Spinal cord (tissue), 10 donors: Measurements from ENCODE around the gene CRIP2. TPM values are rescaled to one million over a fixed set of nuclear protein-coding genes. Genes with fewer than 3 reads are reported as not detected.

ENCODE experiments used
- DNase-seq, 6 donors: peaks; one replicate each; pipeline versions ENCODE4 v3.0.0 to v3.0.0-alpha.2; 2013 to 2015; ENCODE audit warnings: low spot score in 6 of 6, low read depth in 4 of 6
- H3K27ac ChIP-seq: one replicate; pipeline ENCODE4 v1.5.1; 2013; ENCODE audit warnings: low read depth, low read length, control low read depth
- H3K27me3 ChIP-seq: one replicate; pipeline ENCODE4 v1.6.1; 2013; ENCODE audit warnings: low read length; ENCODE audit not compliant: control insufficient read depth, insufficient read depth
- H3K36me3 ChIP-seq: one replicate; pipeline ENCODE4 v1.6.1; 2013; ENCODE audit warnings: low read length; ENCODE audit not compliant: control insufficient read depth, insufficient read depth
- H3K4me1 ChIP-seq: one replicate; pipeline ENCODE4 v1.6.1; 2013; ENCODE audit warnings: low read length; ENCODE audit not compliant: control insufficient read depth, insufficient read depth
- H3K4me3 ChIP-seq: one replicate; pipeline ENCODE4 v1.5.1; 2013; ENCODE audit warnings: low read depth, low read length, control low read depth
- H3K9me3 ChIP-seq: one replicate; pipeline ENCODE4 v1.6.1; 2013; ENCODE audit warnings: low read length; ENCODE audit not compliant: control insufficient read depth, insufficient read depth
- WGBS: methylation state at CpG from one replicate; pipeline ENCODE4 v1.1.5; 2013; ENCODE audit warnings: missing lambda C conversion rate; ENCODE audit not compliant: insufficient coverage; 5-methylcytosine and 5-hydroxymethylcytosine counted together
- polyA plus RNA-seq, 2 donors: library from polyadenylated mRNA; unstranded; fragments of 120-200 nt; gene quantifications; one replicate each; pipeline ENCODE4 v1.2.1, GENCODE V29; 2013; ENCODE audit not compliant: insufficient read length in 2 of 2
- total RNA-seq, 2 donors: library from RNA; depleted of rRNA in 1 of 2; stranded (reverse); fragments of 120-200 nt in 1 of 2; fragments of >200 nt in 1 of 2; gene quantifications; one replicate each; pipeline versions ENCODE4 v1.2.3 to v1.2.4, GENCODE V29; 2013 to 2014
- donor health status: healthy.

CRIP2 gene
- total and polyA plus RNA-seq, 4 donors, result 59.0 to 334 (median 209) TPM

DNA sequence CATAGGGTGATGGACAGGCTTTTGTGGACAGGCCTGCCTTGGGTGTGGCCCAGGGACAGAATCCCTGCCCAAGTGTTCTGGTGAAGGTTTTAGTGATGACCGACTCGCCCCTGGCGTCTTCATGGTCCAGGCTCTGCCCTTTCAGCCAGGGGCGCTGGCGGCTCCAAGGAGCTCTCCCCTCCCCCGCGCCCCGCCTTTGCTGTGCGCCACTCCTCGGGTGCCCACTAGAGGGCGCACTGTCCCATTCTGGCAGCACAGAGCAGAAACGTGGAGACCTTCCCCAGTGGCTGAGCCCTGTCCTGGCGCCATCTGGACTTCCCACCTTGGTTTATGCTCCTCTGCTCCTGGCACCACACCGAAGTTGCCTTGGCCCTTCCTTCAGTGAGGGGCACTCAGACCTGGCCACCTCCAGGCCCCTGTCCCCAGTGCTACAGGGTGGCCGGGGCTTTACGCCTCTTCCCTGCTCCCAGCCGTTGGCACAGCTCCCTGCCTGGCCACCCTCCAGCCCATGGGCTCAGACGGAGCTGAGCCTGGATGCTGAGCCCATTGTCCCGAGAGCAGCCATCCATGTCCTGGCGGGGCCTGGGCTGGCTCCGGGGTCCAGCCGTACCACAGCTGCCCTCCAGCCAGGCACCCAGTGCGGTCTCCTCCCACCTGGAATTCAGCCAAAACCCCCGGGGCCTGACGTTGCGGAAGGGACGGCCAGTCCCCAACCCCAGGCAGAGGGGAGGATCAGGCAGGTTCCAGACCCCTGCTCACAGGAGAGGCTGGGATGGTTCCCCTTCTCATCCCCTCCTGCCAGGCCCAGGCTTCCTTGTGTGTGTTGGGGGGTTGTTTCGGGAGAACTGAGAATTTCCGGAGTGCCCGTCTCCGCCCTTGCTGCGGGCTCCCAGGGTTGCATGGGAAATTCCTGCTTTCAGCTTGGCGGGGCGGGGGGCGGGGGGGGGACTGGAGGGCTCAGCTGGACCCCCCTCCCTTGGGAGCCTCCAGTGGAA lies 6.5 kb downstream of the CRIP2 start:
- H3K9me3 ChIP-seq, result no peaks in the 10 kb centered on the region
- peaks cover 55% of the 10 kb centered on the region for H3K36me3 ChIP-seq
- 2% methylated on average over 26 of the region's 35 CpGs for WGBS
- peaks cover 9% of the 10 kb centered on the region for H3K27me3 ChIP-seq
- H3K4me1 ChIP-seq, result peaks cover 89% of the 10 kb centered on the region
- peak overlapping the region; percentile 36 for H3K4me3 ChIP-seq
- DNase-seq, result peak; percentile 77 to 97 (median 86)
- H3K27ac ChIP-seq, result peak overlapping the region; percentile 97

DNA sequence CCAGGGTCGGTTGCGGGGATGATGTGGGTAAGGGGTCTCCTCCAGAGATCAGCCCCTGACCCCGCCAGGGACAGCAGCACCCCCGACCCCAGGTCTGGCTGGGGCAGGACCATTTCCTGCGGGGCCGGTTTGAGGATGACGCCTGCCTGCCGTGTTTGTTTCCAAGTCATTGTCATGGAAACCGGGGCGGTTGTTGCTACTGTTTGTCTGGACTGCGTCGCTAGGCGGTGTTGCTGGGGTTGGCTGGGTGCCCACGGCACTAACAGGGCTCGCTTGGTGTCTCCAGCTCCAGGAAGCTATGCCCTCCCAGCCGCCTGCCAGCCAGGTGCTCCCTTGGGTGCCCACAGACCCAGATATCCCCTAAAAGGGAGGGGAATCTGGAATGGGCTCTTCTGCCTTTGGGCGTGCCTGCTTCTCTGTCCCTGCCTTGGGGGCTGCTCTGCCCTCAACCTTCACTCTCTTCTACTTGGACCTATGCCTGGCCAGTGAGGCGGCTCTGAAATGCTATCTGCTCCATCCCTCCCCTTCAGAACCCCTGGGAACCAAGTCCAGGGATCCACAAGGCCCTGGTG lies 7.4 kb downstream of the CRIP2 start:
- WGBS, result 2% methylated on average over 18 of the region's 18 CpGs
- peak in 4 of 6 donors; percentile 72 to 96 (median 90) for DNase-seq
- peaks cover 47% of the 10 kb centered on the region for H3K36me3 ChIP-seq
- H3K9me3 ChIP-seq, result no peaks in the 10 kb centered on the region
- peak overlapping the region; percentile 97 for H3K27ac ChIP-seq
- peaks cover 18% of the 10 kb centered on the region for H3K27me3 ChIP-seq
- no peak overlapping the region for H3K4me3 ChIP-seq
- peaks cover 89% of the 10 kb centered on the region for H3K4me1 ChIP-seq

DNA sequence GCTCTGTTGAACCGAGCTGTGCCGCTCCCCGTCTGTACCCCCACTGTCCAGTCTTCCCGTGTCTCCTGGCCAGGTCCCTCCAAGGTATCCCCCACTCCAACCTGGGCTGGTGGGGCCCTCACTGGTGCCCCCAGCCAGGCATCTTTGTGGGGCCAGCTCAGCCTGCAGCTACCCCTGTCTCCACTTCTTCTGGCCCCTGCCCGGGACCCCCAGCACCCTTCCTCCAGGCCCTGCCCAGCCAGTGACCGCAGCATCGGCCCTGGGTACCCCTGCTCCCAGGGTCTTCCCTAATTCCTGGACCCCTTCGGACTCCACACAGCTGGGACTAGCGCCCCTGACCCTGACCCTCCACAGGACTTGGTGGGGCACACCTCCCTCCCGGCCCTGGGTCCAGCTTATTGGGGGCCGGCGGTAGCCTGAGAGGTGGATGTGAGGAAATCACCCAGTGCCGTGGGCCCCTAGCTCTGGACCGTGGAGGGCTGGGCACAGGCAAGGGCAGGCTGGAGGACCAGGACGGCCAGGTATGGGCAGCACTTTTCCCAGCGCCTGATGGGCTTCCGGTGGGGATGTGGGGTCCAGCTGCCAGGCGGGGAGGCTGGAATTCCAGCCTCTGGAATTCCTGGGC lies 8.0 kb downstream of the CRIP2 start:
- peaks cover 89% of the 10 kb centered on the region for H3K4me1 ChIP-seq
- WGBS, result 69% methylated on average over 16 of the region's 18 CpGs

DNA sequence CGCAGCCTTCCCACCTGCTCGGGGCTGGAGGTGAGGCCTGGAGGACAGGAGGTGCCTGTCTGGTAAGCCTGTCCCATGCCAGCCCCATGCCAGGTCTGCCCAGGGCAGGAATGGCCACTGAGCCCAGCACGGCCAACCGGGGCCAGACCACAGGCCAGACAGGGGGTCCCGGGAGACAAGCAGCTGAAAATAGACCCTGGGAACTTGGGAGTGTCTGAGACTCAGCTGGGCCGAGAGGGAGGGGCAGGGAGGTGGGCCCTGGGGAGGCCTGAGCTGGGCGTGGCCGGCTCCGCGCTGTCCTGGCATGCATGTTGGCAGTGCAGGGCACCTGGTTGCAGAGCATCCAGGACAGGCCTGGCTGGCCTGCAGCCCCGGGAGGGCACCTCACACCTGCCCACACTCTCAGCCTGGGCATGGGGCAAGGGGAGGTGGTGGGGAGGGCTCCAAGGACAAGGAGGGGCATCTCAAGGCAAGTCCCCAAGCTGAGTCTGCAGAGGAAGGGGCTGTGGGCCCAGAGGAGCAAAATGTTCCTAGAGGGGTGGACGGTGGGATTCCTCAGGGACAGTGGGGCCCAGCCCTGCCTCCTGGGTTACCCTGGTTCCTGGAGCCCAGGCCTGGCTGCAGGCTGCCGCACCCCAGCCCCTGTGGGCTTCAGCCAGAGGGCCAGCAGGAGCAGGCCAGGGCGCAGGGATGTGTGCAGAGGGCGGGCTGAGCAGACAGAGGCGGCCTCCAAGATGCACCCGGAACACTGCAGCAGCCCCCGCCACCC lies 8.9 kb downstream of the CRIP2 start:
- no peaks in the 10 kb centered on the region for H3K9me3 ChIP-seq
- H3K27ac ChIP-seq, result no peak overlapping the region
- no peak overlapping the region for H3K4me3 ChIP-seq
- WGBS, result 75% methylated on average over 18 of the region's 18 CpGs
- no peak for DNase-seq
- peaks cover 30% of the 10 kb centered on the region for H3K27me3 ChIP-seq
- H3K36me3 ChIP-seq, result peaks cover 36% of the 10 kb centered on the region
- peaks cover 93% of the 10 kb centered on the region for H3K4me1 ChIP-seq

More for the DNA sequence above, 8.0 kb downstream of the CRIP2 start:
- peaks cover 23% of the 10 kb centered on the region for H3K27me3 ChIP-seq
- no peaks in the 10 kb centered on the region for H3K9me3 ChIP-seq
- H3K27ac ChIP-seq, result peak overlapping the region; percentile 97
- H3K36me3 ChIP-seq, result peaks cover 44% of the 10 kb centered on the region
- no peak overlapping the region for H3K4me3 ChIP-seq
- DNase-seq, result no peak

DNA sequence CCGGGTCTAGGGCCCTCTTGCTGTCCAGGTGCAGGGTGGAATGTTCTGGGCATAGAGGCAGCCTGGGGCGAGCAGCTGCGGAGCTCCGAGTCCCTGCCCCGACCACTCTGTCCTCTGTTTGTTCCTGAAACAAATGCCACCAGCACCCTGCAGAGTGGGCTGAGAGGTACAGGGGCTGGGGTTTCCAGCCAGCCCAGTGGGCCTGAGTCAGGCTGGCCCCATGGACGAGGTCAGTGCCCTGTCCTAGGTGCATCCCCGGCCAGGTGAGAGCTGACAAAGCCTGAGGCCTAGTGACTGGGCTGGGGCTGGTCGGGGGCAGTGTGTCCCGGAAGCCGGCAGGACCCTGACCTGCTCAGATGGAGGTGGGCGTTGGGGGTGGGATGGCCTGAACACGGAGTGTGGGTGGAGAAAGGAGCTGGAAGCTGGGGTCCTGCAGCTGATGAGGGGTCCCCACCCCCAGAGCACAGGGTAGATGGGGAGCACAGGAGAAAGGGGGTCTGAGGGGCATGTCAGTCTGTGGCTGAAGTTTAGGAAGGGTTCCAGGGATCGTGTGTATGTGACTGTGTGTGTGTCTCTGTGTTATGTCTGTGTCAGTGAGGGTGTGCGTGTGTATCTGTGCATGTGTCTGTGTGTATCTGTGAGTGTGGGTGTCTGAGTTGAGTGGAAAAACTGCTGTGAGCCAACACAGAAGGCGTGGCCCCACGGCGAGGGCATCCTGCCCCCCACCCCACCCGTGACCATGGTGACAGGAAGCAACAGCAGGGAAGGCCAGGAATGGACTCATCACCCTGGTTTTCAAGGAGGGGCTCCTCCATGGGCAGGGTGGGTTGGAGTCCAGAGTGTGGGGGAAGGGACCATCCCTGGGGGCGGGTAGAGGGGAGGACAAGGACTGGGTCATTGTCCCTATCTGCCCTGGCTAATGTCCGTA lies 9.7 kb downstream of the CRIP2 start:
- 76% methylated on average over 18 of the region's 20 CpGs for WGBS
- no peaks in the 10 kb centered on the region for H3K9me3 ChIP-seq
- H3K4me1 ChIP-seq, result peaks cover 99% of the 10 kb centered on the region
- no peak overlapping the region for H3K27ac ChIP-seq
- no peak for DNase-seq
- H3K27me3 ChIP-seq, result peaks cover 32% of the 10 kb centered on the region
- no peak overlapping the region for H3K4me3 ChIP-seq
- peaks cover 34% of the 10 kb centered on the region for H3K36me3 ChIP-seq

DNA sequence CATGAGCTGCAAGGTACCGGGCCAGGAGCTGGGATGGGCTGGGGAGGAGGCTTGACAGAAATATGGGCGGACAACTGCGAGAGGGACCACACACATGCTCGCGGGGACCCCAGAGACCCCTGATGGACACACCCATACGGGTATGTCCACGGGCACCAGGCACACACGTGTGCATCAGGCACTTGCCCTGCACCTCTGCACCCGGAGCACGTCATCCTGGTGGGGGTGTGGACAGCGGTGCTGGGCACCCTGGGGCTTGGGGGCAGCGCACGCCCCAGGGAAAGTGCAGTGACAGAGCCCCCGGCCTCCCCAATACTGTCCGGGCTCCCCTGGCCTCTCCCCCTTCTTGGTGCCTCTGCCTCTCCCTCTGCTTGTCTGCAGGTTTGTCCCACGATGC lies 10.4 kb downstream of the CRIP2 start:
- Histone ChIP-seq H3K27me3 (peaks cover 32% of the 10 kb centered on the region), H3K9me3 (no peaks in the 10 kb centered on the region), H3K4me3 (no peak overlapping the region), H3K27ac (no peak overlapping the region), H3K4me1 (peaks cover 99% of the 10 kb centered on the region), H3K36me3 (peaks cover 28% of the 10 kb centered on the region)
- no peak for DNase-seq
- WGBS, result 75% methylated on average over 10 of the region's 16 CpGs

DNA sequence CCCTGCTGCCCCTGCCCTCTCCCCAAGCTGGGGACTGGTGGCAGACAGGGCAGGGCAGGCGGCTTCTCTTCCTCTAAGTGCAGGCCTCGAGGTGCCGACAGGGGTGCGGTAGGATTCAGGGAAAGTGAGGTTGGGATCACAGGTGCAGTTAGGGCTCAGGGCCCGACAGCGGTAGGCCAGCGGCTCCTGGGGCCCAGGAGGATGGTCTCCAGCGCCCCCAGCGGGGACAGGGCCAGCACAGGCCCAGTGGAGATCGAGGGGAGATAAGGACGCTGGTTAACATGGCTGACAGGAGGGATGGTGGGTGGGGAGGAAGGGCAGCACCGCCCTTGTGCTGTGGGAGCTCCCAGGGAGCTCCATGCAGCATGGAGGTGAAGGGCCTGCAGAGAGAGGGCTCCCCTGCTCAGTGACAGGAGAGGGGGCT lies 11.1 kb downstream of the CRIP2 start:
- H3K4me1 ChIP-seq, result peaks cover 95% of the 10 kb centered on the region
- no peak overlapping the region for H3K27ac ChIP-seq
- WGBS, result 18% methylated on average over 12 of the region's 12 CpGs
- no peak overlapping the region for H3K4me3 ChIP-seq
- peaks cover 22% of the 10 kb centered on the region for H3K36me3 ChIP-seq
- peak in 1 of 6 donors; percentile 52 for DNase-seq
- H3K9me3 ChIP-seq, result no peaks in the 10 kb centered on the region
- H3K27me3 ChIP-seq, result peaks cover 32% of the 10 kb centered on the region

DNA sequence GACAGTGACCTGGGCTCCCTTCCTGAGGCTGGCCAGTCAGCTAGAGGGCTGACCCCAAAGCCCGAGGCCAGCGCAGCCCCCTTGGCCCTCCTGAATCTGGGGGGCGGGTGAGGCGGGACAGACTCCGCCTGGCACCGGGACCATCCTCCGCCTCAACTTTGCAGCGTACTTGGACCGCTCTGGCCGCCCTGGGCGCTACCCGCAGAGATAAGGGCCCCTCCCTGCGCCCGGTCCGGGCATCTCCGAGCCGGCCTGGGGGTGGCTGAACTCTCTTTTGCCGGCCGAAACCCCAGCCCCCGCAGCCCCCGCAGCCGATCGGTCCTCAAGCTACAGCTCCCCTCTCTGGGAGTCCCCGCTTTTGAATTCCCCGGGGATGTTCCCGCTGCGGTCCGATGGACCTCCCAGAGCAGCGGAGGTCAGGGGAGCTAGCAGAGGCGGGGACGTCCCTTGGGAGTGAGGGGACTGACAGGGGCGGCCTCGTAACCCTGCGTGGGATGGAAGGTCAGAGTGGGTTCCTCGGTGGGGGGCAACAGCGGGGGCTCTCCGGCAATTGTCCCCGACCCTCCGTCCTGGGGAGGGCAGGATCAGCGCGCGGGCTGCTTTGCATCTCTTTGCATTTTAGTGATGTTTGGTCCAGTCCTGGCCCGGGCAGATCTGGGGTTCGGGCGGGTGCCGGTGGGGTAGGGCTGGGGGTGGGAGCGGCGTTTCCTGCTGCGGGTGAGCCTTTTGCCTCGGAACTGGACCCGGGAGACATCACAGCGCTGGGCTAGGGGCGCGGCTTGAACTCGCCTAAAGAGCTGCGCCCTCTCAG lies 11.7 kb downstream of the CRIP2 start, which contains the start of gene CRIP1:
CRIP1 (plus strand) TSS at position 724 of the 811 bp plus-strand sequence. CDS start 374 bp downstream, outside the sequence.
- no peak for DNase-seq
- H3K27me3 ChIP-seq, result peaks cover 32% of the 10 kb centered on the region
- H3K4me3 ChIP-seq, result peak within 1 kb of the TSS; percentile 24
- H3K4me1 ChIP-seq, result peaks cover 89% of the 10 kb centered on the region
- no peak within 1 kb of the TSS for H3K27ac ChIP-seq
- H3K36me3 ChIP-seq, result peaks cover 22% of the 10 kb centered on the region
- WGBS, result 5% methylated on average over 56 of the region's 56 CpGs
- no peaks in the 10 kb centered on the region for H3K9me3 ChIP-seq
